ENCODE measurements around the gene HLF.

Gene HLF

GRCh38 chr17:55264645-55265298, at the start of gene HLF:
TSS of gene HLF (plus strand) at chr17:55264960. CDS start at chr17:55265485, 525 bp downstream.
- peak; percentile 70 to 92 (median 84) for DNase-seq

DNA sequence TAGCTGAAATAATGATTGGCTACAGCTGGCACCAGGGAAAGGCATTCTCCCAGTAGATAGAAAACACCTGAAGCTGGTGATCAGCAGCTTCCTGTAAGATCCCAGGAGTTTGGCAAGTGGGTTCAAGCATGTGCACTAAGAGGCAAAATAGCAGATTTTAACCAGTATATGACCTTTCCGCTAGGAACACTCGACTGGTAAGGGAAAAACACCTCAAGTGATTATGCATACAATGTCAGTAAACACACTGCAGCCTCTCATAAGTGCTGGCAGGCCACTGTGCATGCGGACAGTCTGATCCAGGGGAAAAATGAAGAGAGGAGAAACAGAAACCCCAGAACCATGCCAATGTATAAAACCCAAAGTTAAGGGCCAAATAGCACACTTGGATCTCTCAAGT, 49.0 kb upstream of the HLF start:
- DNase-seq, result no peak

DNA sequence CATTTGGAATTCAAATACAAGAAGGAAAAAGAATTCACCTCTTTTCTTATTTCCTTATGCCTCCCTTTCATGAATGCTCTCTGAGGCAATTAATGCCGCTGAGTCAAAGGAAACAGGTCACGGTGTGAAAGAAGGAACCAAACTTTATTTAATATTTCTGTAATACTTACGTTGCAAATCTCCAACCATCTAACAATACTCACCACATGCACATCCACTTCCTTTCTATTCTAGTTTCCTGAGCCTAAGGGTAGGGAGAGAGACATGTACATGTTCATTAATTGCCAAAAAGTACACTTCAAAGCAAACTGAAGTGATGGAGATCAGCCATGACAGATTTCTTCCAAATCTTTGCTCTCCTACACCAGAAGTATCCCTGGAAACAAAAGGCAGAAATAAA, 47.9 kb upstream of the HLF start:
- peak in 1 of 3 donors; percentile 3 for DNase-seq

DNA sequence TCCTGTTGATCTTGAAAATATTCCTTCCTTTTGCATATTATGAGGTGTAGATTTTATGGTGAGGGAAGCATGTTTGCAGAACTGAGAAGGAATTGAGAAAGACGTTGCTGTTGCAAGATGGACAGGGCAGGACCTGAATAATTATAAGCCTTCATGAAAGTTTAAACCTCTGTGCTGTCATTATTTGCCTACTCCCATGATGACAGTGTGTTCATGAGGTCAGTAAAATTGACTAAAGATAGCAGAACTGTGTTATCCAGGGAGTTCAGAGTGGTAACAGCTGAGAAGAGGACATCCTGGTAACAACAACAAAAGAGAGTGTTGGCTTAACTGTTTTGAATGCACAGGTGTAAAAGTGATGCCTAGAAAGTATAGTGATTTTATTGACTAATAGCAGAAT, 45.3 kb upstream of the HLF start:
- no peak for DNase-seq

- DNase-seq, result no peak
Measured at GRCh38 chr17:55219934-55220333, 44.8 kb upstream of the HLF start.

- no peak for DNase-seq
Measured at GRCh38 chr17:55223524-55223923, 41.2 kb upstream of the HLF start.

DNA sequence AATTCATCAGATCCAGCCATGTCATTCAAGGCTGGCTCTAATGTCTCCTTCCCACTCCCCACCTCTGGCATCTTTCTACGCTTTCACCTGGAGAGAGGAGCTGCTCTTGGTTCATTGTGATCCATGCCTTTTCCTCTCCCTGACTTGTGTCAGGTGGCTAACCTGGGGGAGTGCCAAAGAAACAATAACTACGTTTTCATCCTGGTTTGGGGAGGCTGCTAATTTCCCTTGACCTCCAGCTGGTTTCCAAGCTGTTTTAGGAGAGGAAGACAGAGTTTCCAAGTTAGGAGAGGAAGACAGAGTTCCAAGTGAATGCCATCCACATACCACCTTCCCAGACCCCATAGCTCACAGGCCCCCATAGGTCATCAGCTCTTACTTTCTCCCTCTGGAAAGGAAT, 40.0 kb upstream of the HLF start:
- DNase-seq, result no peak

DNA sequence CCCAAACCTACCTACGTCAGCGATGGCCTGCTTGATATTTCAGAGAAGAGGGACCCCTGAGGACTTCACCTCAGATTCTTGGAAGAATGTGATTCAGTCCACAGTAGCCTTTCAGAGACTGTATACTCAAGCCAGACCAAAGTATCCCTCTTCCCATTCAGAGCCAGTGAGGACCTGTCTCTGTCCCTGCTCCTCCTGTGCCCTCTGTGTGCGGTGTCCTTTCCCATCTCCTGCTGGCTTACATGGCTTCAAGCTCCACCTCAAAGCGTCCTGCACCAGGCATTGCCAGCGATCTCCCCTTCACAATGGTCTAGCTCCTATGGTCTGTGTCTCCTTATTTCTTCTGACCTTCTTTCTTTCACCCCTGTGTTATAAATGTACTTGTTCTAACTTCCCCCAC, 39.5 kb upstream of the HLF start:
- DNase-seq, result no peak

DNA sequence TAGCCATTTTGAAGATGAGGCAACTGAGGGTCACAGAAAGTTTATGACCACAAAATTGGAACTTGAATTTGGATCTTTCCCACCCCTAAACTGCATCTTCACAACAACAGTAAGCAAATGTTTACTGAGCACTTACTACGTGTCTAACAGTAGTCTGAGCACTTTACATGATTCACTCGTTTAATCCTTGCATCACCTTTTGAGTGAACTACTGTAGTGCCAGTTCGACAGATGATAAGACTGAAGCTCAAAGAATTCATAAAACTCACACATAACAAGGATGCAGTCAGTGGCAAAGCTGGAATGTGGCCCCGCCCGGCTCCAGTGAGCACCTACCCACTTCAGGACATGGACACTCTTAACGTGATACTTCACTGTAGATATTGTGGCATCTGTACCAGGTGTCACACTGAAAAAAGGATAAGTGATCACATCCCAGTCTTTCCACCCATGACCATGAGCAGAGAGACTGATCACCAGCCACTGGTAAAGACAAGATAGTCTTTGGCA, 36.0 kb upstream of the HLF start:
- DNase-seq, result no peak

DNA sequence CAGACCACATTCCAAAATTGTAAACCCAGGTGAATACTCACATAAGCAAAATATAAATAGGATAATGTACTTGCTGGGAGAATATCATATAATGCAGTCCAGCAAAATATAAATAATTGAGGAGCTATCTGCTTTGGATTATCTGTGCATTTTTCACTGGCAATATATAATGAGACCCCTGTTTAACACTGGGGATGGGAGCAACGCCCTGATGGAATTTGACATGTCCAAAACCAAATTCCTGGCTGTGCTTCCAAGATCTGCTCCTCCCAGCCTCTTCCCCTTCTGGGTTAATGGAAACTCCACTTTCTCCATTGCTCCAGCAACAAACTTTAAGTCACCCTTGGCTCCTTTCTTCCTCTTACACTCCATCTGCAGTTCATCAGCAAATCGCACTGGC, 35.5 kb upstream of the HLF start:
- no peak for DNase-seq

DNA sequence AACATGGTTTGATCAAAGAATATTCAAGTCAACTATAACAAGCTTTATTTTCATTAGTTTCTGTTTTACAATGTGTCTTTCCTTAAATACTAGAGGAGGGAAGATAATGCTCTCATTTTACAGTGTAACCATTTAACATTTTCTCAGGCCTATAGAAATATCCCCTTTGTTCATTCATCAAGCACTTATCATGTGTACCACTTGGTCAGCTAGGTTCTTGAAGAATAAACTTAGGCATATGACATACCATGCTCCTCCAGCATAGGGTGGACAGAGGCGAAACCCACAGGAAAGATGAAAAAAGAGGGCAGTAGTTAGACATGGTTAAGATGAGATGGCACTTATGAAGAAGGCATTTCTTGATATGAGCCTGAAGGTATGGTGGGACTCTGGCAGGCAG, 34.0 kb upstream of the HLF start:
- no peak for DNase-seq

DNA sequence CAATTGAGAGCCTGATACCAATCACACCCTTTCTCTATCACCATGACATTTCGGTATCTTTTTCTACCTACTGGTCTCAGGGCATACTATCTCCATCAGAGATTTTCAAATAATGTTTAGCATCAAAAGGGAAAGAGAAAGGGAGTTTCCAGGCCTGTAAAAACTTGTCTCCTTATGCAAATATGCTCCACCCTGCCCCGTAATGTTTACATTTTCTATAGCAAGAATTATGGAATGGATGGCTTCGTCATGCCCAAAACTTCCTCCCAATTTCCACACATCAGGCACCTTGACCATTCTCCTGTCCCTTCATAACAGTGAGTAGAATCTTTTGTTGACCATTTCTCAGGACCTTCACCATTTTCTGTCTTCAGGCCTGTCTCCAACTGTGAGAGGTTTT, 30.9 kb upstream of the HLF start:
- no peak for DNase-seq

GRCh38 chr17:55236316-55236715, 28.4 kb upstream of the HLF start:
- no peak for DNase-seq

DNA sequence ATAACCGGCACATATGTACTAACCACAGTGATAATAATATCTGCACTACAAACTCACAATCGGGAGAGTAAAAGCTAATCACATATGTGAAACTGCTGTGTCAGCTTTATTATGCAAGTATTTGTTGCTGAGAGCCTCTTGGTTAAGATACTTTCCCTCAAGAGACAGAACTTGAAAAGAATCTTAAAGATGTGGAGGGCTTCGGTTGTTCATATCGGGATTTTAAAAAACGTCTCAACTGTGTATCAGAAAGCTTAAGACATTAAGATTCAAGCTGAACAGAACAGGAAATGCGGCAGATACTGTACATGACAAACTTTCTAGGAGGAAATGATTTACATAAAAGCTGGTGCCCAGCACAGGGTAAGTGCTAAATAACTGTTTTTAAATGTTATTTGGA, 27.5 kb upstream of the HLF start:
- peak in 2 of 3 donors; percentile 18 to 22 for DNase-seq

GRCh38 chr17:55237841-55238178, 26.9 kb upstream of the HLF start:
- no peak for DNase-seq

DNA sequence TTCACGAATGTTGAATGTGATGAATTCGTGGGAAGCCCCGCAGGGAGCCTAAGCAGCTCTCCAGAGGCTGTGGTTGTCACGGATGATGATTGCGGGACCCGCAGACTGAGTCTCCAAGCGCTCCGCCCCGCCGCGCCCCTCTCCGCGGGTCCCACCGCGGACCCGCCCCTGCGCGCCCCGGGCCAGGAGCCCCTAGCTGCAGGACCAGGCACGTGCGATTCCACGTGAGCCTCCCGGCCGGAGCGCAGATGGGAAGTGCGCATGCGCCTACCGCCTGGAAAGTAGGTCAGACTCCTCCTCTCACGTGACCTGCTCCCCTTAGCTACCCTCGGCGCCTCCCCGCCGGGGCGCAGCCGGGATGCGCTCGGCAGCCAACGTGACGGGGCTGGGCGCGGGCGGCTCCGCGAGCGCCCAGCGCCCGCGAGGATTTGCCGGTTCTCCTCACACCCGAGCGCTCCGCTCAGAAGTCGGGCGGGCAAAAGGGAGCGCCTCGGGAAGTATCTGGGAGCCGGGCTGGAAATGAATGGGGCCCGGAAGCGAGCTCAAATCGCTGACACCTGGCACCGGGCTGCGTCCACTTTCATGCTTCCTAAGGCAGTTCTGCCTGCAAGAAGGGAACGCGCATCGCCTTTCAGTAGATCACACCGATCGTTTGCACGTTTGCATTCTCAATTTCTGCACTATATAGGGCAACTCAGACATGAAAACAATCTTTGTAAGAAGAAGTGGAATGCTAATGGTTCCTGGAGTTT, 26.4 kb upstream of the HLF start:
- DNase-seq, result peak; percentile 84 to 92 (median 91)

- peak in 1 of 3 donors; percentile 4 for DNase-seq
Measured at GRCh38 chr17:55238931-55239297, 25.8 kb upstream of the HLF start.

DNA sequence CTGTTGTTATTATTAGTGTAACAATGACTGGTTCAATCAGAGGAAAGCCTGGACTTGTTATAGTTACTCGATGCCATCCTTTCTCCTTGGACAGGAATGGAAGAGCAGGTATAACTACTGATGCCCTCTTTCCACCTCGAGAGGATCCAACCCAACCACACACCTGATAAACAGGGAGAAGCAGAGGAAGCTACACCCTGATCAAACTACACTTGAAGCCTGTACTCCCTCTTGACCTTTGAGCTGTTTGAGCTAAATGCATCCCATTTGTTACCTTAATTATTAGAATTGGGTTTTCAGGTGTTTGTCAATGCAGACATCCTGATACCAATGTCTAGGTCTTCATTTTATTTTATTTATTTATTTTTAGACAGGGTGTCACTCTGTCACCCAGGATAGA, 23.7 kb upstream of the HLF start:
- no peak for DNase-seq

GRCh38 chr17:55242476-55242875, 22.3 kb upstream of the HLF start:
- no peak for DNase-seq

- DNase-seq, result no peak
Measured at GRCh38 chr17:55245986-55246385, 18.8 kb upstream of the HLF start.

DNA sequence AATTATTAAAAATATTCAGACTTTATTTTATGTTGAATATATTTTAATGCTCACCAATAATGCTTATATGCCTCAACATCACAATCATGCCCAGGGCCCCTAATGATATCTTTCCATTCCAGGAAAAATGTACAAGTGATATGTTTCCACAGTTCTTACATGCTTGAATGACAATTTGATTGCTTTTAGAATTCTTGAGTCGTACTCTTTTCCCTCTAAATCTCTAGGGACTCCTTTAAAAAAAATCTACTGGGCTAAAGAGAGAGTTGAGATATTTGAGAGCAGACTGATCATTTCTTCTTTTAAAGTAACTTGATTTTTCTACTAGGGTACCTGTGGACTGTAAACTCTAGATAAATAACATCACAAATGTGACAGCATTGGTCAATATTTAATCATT, 18.2 kb upstream of the HLF start:
- DNase-seq, result no peak

GRCh38 chr17:55248077-55248476, 16.7 kb upstream of the HLF start:
- no peak for DNase-seq

DNA sequence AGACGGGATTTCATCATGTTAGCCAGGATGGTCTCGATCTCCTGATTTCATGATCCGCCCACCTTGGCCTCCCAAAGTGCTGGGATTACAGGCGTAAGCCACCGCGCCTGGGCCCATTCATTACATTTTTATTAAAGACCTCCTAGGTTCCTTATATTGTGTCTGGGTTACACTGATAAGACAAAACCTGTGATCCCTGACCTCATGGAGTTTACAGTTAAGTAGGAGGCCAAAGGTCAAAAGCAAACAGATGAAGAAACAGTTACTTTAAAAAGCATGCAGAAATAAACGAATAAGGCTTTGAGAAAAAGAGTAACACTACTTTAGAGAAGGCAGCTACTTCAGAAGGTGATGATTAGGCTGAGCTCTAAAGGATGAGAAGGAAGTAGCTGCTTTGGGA, 14.9 kb upstream of the HLF start:
- no peak for DNase-seq

- DNase-seq, result no peak
Measured at GRCh38 chr17:55254375-55254774, 10.4 kb upstream of the HLF start.

All from suppressor macrophage treated with lipopolysaccharide for 1 hour (primary cell).